Fibroblast of the aortic adventitia (primary cell): Measurements from ENCODE around the gene FAM89B. TPM values are rescaled to one million over a fixed set of nuclear protein-coding genes. Genes with fewer than 3 reads are reported as not detected.

ENCODE experiments used
- DNase-seq: peaks from one replicate; pipeline ENCODE4 v3.0.0-alpha.2; 2010; ENCODE audit warnings: low read depth
- H3K4me3 ChIP-seq: 2 replicates; pipeline ENCODE4 v1.5.1; 2011; ENCODE audit warnings: low read depth, mild to moderate bottlenecking, control low read depth, low read length, moderate library complexity
- total RNA-seq: library from RNA; depleted of rRNA; stranded (reverse); fragments of >200 nt; gene quantifications from 2 replicates; pipeline ENCODE4 v1.2.3, GENCODE V29; 2012; ENCODE audit warnings: low replicate concordance
- TF ChIP-seq, protein P1 (sequence below): IDR thresholded peaks from 2 replicates; pipeline ENCODE4 v1.5.1; 2011; ENCODE audit warnings: mild to moderate bottlenecking, low read length, control low read depth, inconsistent platforms; ENCODE audit not compliant: insufficient read depth

FAM89B gene
- total RNA-seq, 1 donor: 21.6 TPM

DNA sequence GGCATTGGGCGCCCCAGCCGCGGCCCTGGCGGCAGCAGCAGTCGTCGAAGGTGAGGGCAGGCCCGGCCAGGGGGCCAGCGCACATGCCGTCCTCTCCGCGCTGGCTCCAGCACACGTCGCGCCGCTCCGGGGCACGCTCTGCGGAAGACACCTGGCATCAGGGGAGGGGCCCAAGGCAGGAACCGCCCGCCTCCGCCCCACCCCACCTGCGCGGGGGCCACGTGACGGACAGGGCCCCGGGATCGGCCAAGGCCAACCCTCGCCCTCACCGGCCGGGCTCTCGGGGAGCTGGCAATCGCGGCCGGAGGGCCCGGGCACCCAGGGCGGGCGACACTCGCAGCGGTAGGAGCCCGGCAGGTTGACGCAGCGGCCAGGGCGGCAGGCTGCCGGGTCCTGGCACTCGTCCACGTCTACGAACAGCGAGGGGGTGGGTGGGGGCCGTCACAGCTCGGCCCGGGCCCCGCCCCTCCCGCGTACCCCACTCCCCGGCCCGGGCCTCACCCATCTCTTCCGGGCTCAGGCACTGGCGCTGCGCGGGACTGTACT, 32.5 kb upstream of the FAM89B start:
- peak overlapping the region; percentile 50 for H3K4me3 ChIP-seq
- DNase-seq: no peak
- TF ChIP-seq, protein P1, sequence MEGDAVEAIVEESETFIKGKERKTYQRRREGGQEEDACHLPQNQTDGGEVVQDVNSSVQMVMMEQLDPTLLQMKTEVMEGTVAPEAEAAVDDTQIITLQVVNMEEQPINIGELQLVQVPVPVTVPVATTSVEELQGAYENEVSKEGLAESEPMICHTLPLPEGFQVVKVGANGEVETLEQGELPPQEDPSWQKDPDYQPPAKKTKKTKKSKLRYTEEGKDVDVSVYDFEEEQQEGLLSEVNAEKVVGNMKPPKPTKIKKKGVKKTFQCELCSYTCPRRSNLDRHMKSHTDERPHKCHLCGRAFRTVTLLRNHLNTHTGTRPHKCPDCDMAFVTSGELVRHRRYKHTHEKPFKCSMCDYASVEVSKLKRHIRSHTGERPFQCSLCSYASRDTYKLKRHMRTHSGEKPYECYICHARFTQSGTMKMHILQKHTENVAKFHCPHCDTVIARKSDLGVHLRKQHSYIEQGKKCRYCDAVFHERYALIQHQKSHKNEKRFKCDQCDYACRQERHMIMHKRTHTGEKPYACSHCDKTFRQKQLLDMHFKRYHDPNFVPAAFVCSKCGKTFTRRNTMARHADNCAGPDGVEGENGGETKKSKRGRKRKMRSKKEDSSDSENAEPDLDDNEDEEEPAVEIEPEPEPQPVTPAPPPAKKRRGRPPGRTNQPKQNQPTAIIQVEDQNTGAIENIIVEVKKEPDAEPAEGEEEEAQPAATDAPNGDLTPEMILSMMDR: no peak

DNA sequence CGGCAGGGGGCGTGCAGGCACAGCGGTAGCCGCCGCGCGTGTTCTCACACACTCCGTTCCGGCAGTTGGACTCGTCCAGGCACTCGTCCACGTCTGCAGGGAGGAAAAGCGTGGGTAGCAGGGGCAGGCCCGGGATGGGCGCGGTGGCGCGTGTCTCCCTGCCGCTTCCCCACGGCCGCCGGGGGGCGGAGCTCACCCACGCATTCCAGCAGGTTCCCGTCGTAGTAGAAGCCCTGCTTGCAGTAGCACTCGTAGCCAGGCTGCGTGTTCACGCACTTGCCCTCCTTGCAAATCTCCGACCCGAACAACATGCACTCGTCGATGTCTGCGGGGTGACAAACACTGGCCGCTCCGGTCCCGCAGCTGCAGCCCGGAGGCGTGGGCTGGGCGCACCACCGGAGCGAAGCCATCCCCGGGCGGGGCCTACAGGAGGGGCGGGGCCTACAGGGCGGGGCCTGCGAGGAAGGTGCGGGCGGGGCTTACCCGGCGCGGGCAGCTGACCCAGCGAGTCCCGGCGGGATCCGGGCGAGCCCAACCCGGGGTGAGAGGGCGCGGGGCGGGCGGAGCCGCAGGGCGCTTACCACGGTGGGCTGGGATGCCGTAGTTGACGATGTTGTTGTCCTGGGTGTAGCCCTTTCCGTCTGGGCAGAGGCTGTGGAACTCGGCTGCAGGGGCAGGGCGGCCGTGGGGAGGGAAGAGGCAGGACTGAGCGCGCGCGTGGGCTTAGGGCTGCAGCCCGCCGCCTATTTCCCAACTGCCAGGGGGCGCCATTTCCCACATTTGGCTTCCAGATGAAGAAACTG, 31.8 kb upstream of the FAM89B start:
- peak; percentile 85 for DNase-seq
- TF ChIP-seq, protein P1: peak; percentile 81
- H3K4me3 ChIP-seq: peak overlapping the region; percentile 54

DNA sequence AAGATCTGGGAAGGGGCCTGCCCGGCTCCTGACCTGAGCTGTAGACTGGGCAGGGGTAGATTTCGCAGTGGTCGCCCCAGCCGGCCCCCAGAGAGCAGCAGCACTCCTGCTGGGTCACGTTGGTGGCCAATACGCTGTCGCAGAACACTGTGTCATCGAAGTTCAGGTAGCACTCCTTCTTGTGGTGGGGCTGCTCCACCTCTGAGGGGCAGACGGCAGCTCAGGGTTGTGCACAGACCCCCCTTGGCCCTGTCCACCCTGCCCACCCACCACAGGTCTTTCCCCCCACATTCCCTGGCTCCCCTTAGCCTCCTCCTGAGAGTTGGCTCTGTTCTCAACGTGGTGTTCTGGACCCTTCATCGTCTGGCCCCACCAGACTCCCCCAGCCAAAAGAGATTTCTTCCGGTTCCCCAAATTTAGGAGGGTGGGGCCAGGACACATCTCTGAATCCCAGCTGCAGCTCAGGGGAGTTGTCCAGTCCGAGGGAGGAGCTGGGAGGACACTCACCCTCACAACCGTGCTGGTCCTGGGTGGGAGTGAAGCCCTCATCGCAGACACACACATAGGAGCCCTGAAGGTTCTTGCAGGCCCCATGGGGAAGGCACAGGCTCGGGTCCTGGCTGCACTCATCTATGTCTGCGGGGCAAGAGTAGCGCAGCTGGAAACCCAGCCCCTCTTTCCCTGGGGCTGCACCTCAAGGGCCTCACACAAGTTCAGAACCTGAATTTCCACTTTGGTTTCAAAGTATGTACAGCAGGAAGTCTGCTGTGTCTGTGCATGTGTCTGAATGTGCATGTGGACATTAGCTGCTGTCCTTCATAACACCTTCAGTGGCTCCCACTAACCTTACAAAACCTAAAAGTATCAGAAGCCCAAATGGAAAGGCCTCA, 31.0 kb upstream of the FAM89B start:
- DNase-seq: no peak
- TF ChIP-seq, protein P1: no peak
- peak overlapping the region; percentile 39 for H3K4me3 ChIP-seq

DNA sequence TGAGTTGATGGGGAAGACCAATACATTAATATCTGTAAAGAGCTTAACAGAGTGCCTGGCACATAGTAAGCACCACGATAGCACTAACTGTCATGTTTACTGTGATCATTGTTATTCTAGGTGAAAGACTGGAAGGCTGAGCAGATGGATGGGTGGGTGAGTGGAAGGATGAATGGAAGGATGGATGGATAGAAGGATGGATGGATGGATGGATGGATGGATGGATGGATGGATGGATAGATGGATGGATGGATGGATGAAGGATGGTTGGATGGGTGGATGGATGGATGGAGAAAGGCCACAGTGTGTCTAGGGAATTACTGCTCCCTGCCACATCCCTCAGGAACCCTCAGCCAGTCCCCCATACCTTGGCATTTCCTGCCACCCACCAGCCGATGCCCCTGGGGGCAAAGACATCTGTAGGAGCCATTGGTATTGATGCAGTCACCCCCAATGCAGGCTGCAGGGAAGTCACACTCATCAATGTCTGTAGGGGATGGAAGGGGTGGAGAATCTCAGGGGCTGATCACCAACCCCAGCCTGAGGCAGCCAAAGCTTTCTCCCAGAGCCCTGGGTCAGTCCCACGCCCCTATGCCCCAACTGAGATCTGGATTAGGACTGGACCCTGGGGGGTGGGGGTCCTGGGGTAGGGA, 29.5 kb upstream of the FAM89B start:
- no peak for DNase-seq
- H3K4me3 ChIP-seq: no peak overlapping the region
- TF ChIP-seq, protein P1: no peak

DNA sequence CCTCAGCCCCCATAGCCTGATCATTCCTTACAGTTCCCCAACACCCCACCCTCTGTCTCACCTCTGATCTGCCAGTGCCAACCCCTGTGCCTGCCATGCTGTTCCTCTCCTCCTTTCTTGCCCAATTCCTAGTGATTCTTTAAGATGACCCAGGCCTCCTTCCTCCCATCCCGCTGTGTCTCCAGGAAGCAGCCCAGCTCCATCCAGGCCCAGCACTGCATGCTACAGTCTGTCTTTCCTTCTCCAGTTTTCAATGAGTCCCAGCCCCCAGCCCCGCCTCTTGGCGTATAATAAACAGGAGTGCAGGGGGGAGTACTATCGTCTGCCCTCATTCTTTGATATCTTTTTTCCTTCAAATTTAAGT, 26.5 kb upstream of the FAM89B start:
- TF ChIP-seq, protein P1: no peak
- no peak for DNase-seq
- H3K4me3 ChIP-seq: no peak overlapping the region

DNA sequence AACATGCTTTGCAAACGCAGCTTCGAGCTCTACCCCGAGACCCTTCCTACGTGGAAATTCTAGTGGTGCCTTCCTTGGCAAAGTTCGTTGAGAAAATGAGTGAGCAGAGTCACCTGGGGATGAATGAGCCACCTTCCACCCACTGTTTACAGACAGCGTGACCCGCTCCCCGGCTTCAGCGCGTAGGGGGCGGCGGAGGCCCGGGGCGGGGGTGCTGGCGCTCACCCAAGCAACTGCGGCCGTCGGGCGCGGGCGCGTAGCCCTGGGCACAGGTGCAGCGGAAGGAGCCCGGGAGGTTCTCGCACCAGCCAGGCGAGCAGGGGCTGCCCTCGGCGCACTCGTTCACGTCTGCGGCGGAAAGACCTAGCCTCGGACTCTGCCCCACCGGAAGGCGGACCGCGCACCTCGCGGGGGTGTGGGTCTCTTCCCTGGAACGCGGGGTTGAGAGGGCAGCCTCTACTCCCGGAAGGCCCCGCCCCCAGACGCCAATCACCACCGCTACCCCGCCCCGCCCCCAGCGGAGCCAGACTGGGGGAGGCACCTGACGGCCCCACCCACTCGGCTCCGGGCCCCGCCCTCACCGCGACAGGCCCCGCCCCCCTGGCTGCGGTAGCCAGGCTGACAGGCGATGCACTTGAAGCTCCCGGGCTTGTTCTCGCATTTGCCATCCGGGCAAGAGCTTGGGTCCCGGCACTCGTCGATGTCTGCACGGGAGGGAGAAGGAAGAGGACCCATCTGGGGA, 25.9 kb upstream of the FAM89B start:
- DNase-seq: no peak
- TF ChIP-seq, protein P1: no peak
- H3K4me3 ChIP-seq: no peak overlapping the region
